Measurements from ENCODE around the gene FZD10.

Gene FZD10

DNA sequence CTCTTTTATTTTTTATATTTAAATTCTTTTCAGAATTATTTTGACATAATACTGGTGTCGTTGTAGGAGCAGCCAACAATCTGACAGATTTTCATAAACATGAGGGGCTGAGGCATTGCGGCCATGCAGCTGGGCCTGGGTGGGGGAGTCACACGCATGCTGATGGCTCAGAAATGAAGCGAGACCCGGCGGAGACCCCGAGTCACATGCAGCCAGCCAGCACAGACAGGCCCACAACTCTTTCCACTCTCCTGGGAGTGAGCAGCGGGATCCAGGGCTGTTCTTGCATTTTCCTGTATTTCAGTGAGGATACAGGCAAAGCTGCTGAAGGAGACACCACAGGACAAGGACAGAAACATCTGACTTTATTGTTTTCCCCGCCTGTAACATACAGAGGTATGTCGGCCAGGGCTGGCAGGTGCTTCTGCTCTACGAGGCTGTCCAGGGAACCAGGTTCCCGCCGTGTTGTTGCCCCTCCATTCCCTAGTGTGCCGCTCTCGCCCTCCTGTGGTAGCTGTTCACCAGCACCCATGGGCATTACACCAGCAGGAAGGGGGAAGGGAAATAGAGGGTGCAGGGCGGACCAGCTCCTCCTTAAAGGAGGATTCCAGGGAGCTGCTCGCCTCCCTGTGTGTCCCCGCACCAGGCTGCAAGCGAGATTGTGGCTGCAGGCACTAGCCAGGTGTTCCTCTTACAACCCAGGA is 30.5 kb downstream of the FZD10 start:
- no peak overlapping the region for H3K4me3 ChIP-seq (ENCODE audit: low read depth, low read length)
- TF ChIP-seq CTCF (IDR thresholded peaks at IDR 0.05; ENCODE audit: low read depth, low read length): no peak

- no peak overlapping the region for H3K4me3 ChIP-seq (ENCODE audit: low read depth, low read length)
- TF ChIP-seq CTCF (IDR thresholded peaks at IDR 0.05; ENCODE audit: low read depth, low read length): no peak
Measured at GRCh38 chr12:130194154-130194553, 31.9 kb downstream of the FZD10 start.

DNA sequence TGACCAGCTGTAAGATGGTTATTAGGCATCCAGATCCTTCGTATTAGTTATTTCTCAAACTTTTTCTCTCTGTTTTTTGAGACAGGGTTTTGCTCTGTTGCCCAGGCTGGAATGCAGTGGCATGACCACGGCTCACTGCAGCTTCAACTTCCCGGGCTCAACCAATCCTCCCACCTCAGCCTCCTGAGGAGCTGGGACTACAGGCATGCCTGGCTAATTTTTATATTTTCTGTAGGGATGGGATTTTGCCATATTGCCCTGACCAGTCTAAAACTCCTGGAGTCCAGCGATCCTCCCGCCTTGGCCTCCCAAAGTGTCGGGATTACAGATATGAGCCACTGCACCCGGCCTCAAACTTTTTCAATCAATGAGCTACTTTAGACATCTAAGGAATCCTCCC is 33.1 kb downstream of the FZD10 start:
- TF ChIP-seq CTCF (IDR thresholded peaks at IDR 0.05; ENCODE audit: low read depth, low read length): no peak
- H3K4me3 ChIP-seq (ENCODE audit: low read depth, low read length): no peak overlapping the region

- TF ChIP-seq CTCF (IDR thresholded peaks at IDR 0.05; ENCODE audit: low read depth, low read length): no peak
- no peak overlapping the region for H3K4me3 ChIP-seq (ENCODE audit: low read depth, low read length)
Measured at GRCh38 chr12:130195776-130196175, 33.5 kb downstream of the FZD10 start.

- TF ChIP-seq CTCF (IDR thresholded peaks at IDR 0.05; ENCODE audit: low read depth, low read length): no peak
- H3K4me3 ChIP-seq (ENCODE audit: low read depth, low read length): no peak overlapping the region
Measured at GRCh38 chr12:130196827-130197226, 34.6 kb downstream of the FZD10 start.

- no peak overlapping the region for H3K4me3 ChIP-seq (ENCODE audit: low read depth, low read length)
- TF ChIP-seq CTCF (IDR thresholded peaks at IDR 0.05; ENCODE audit: low read depth, low read length): no peak
Measured at GRCh38 chr12:130198026-130198662, 35.9 kb downstream of the FZD10 start.

GRCh38 chr12:130198663-130199060 is 36.4 kb downstream of the FZD10 start:
- TF ChIP-seq CTCF (IDR thresholded peaks at IDR 0.05; ENCODE audit: low read depth, low read length): no peak
- H3K4me3 ChIP-seq (ENCODE audit: low read depth, low read length): no peak overlapping the region
